GM12874 (cell line): ENCODE data around the gene LNPEP.

Experiments used
- CTCF ChIP-seq: IDR thresholded peaks from 2 replicates; pipeline ENCODE4 v1.5.1; 2011; ENCODE audit warnings: low read depth, mild to moderate bottlenecking, control low read depth, low read length, moderate library complexity; ENCODE audit not compliant: insufficient read depth

Gene LNPEP

GRCh38 chr5:97075649-97076048 lies 139.8 kb downstream of the LNPEP start:
- TF ChIP-seq CTCF: no peak

- no peak for TF ChIP-seq CTCF
Measured at GRCh38 chr5:97076098-97076497, 140.2 kb downstream of the LNPEP start.

- TF ChIP-seq CTCF: no peak
Measured at GRCh38 chr5:97077246-97077645, 141.4 kb downstream of the LNPEP start.

GRCh38 chr5:97078958-97079743 lies 143.3 kb downstream of the LNPEP start:
- no peak for TF ChIP-seq CTCF

GRCh38 chr5:97085459-97086181 lies 149.7 kb downstream of the LNPEP start:
- no peak for TF ChIP-seq CTCF
